Left ventricle myocardium inferior (tissue), 1 donor: Measurements from ENCODE around the gene NR5A2. TPM values are rescaled to one million over a fixed set of nuclear protein-coding genes. Genes with fewer than 3 reads are reported as not detected.
A peak's percentile ranks its signal among the peaks of the same experiment; 100 is the strongest.

ENCODE experiments used
- DNase-seq: peaks from one replicate; pipeline ENCODE4 v3.0.0-alpha.2; 2020
- H3K27ac ChIP-seq: fragments of 200-600 bp; replicated peaks from 2 replicates; pipeline ENCODE4 v1.8.0; 2021
- H3K27me3 ChIP-seq: fragments of 200-600 bp; 2 replicates; pipeline ENCODE4 v1.8.0; 2021; ENCODE audit warnings: low read depth
- H3K36me3 ChIP-seq: fragments of 200-600 bp; 2 replicates; pipeline ENCODE4 v1.8.0; 2021
- H3K4me1 ChIP-seq: fragments of 200-600 bp; 2 replicates; pipeline ENCODE4 v1.8.0; 2021
- H3K4me3 ChIP-seq: fragments of 200-600 bp; 2 replicates; pipeline ENCODE4 v1.8.0; 2021; ENCODE audit warnings: mild to moderate bottlenecking, moderate library complexity
- H3K9me3 ChIP-seq: fragments of 200-600 bp; replicated peaks from 2 replicates; pipeline ENCODE4 v1.8.0; 2021
- CTCF ChIP-seq: fragments of 200-600 bp; IDR thresholded peaks from 2 replicates; pipeline ENCODE4 v1.8.0; 2021; ENCODE audit warnings: antibody characterized with exemption, mild to moderate bottlenecking, borderline replicate concordance
- intact Hi-C: fragments of 100-400 bp; cut with micrococcal nuclease; formaldehyde crosslinking; loops from one replicate; pipeline ENCODE4 v1.11.0; 2022
- long read RNA-seq: library from polyadenylated mRNA; unstranded; transcript quantifications from one replicate; pipeline ENCODE4 v2.0.0, GENCODE V29; 2021
- total RNA-seq: library from RNA; stranded (reverse); fragmentation: NEBNext Ultra II Directional; extraction: Animal tissue kit (Norgen Biotek cat#: 25700); gene quantifications from one replicate; pipeline ENCODE4 v1.2.1, GENCODE V29; 2021
- donor health status: DM: no; HTN: yes; CAD: no; lungs with severe emphysema.

Gene NR5A2
- total RNA-seq: 1.3 TPM
- long read RNA-seq, partial matches to known transcripts: 2 of 2 reads
- long read RNA-seq, other reads (novel, unspliced or antisense): 0 of 2 reads

DNA sequence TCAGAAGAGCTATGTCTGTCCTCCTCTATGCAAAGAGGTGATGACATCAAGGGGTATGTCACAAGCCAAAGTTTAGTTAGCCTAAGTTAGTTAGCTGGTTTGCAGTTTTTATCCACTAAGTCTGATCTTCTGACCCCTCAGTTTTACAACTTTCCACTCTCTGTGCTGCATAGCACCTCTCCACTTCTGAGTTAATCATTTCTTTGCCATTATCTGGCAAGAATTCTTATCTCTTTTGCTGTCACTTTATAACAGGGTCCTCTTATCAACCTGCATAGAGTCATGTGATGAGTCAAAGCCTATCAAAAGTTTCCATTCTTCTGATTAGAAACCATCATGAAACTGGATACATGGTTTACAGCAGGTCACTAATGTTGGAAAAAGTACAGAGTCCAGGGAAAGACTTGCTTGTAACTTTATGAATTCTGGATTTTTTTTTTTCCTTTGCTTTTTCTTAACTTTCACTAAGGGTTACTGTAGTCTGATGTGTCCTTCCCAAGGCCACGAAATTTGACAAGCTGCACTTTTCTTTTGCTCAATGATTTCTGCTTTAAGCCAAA is at the start of gene NR5A2:
Gene NR5A2, plus strand, starts transcription at position 447 of the 560 bp plus-strand sequence. CDS start 138 bp downstream, outside the sequence.
- no peak within 1 kb of the TSS for H3K27ac ChIP-seq
- intact Hi-C loops: no loop called here
- no peak for DNase-seq
- no peaks in the 10 kb centered on the region for H3K36me3 ChIP-seq
- peak within 1 kb of the TSS; percentile 63 for H3K4me3 ChIP-seq
- no peak for TF ChIP-seq CTCF
- no peaks in the 10 kb centered on the region for H3K9me3 ChIP-seq
- H3K4me1 ChIP-seq: peaks cover 16% of the 10 kb centered on the region
- peaks cover 90% of the 10 kb centered on the region for H3K27me3 ChIP-seq

- TF ChIP-seq CTCF: no peak
- DNase-seq: peak; percentile 18
- intact Hi-C loops: no loop called here
- H3K36me3 ChIP-seq: no peaks in the 10 kb centered on the region
- H3K9me3 ChIP-seq: no peaks in the 10 kb centered on the region
- no peak overlapping the region for H3K4me3 ChIP-seq
- peaks cover 7% of the 10 kb centered on the region for H3K4me1 ChIP-seq
- no peak overlapping the region for H3K27ac ChIP-seq
- no peaks in the 10 kb centered on the region for H3K27me3 ChIP-seq
Measured at GRCh38 chr1:199978408-199978940, 49.0 kb upstream of the NR5A2 start.

- H3K4me3 ChIP-seq: no peak overlapping the region
- DNase-seq: no peak
- intact Hi-C loops: no loop called here
- no peaks in the 10 kb centered on the region for H3K36me3 ChIP-seq
- no peak for TF ChIP-seq CTCF
- no peaks in the 10 kb centered on the region for H3K27me3 ChIP-seq
- no peaks in the 10 kb centered on the region for H3K9me3 ChIP-seq
- peaks cover 7% of the 10 kb centered on the region for H3K4me1 ChIP-seq
- H3K27ac ChIP-seq: no peak overlapping the region
Measured at GRCh38 chr1:199979071-199979470, 48.4 kb upstream of the NR5A2 start.

DNA sequence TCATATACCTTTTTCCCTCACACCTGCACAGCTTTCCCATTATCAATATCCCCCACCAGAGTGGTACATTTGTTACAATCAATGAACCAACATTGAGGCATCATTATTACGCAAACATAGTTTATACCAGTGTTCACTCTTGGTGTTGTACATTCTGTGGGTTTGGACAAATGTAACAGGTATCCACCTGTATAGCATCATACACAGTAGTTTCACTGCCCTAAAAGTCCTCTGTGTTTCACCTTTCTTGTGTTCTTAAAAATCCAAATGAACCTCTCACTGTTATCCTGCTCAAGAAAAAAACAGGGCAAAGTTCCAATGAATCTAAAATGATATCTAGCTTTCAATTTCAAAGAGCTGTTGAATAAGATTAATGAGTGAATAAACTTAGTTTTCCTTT is 45.9 kb upstream of the NR5A2 start:
- intact Hi-C loops: loop anchor here (10.0 kb wide), 1 partner anchor 63 kb away; no protein-coding TSS in a partner anchor

GRCh38 chr1:199982606-199983005 is 44.9 kb upstream of the NR5A2 start:
- intact Hi-C loops: loop anchor here (10.0 kb wide), 1 partner anchor 62 kb away; no protein-coding TSS in a partner anchor
- DNase-seq: no peak
- TF ChIP-seq CTCF: no peak
- no peak overlapping the region for H3K27ac ChIP-seq
- no peaks in the 10 kb centered on the region for H3K36me3 ChIP-seq
- H3K4me3 ChIP-seq: no peak overlapping the region
- peaks cover 7% of the 10 kb centered on the region for H3K4me1 ChIP-seq
- H3K9me3 ChIP-seq: no peaks in the 10 kb centered on the region
- no peaks in the 10 kb centered on the region for H3K27me3 ChIP-seq

More for the DNA sequence above, 45.9 kb upstream of the NR5A2 start:
- TF ChIP-seq CTCF: no peak
- Histone ChIP-seq H3K9me3 (no peaks in the 10 kb centered on the region), H3K27me3 (no peaks in the 10 kb centered on the region), H3K36me3 (no peaks in the 10 kb centered on the region), H3K27ac (no peak overlapping the region), H3K4me1 (peaks cover 7% of the 10 kb centered on the region), H3K4me3 (no peak overlapping the region)
- no peak for DNase-seq
